ENCODE measurements around the gene EYA2.

DNA sequence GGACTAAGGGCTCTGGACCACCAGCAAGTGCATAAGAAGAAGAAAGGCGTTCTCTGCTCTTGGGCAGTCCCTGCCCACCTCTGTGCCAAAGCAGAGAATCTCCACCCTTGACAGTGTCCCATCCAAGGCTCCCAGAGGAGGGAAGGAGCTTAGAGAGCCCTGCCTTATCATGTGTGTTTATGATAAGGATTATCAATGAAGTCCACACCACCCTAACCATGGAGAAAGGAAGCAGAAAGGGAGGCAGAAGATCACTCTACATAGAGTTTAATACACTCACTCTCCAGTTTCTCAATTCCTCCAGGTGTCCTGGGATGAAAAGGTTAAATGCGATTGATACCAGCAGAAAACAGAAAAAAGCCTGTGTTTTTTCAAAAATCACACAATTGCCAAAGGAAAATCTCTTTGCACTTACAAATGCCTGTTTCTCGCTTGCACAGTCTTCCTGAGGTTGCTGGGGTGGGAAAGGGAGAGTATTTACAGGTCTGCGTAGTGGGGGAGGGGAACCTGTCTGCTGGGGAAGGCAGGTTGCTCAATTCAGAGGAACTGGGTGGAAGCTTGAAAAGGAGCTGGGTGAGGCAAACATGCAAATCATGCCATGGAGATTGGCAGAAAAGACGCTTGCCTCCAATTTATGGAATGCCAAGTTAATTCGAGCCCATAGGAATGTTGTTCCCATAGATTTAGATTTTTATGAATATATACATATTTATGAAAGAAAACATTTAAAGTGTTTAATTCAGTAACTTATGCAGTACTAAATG is 104.0 kb downstream of the EYA2 start:
- TF ChIP-seq POLR2AphosphoS5 (IDR thresholded peaks at IDR 0.05; ENCODE audit: insufficient read depth in 1 of 2, low read depth in 1 of 2) = peak in 1 of 2 donors; percentile 62
- TF ChIP-seq, protein P1, sequence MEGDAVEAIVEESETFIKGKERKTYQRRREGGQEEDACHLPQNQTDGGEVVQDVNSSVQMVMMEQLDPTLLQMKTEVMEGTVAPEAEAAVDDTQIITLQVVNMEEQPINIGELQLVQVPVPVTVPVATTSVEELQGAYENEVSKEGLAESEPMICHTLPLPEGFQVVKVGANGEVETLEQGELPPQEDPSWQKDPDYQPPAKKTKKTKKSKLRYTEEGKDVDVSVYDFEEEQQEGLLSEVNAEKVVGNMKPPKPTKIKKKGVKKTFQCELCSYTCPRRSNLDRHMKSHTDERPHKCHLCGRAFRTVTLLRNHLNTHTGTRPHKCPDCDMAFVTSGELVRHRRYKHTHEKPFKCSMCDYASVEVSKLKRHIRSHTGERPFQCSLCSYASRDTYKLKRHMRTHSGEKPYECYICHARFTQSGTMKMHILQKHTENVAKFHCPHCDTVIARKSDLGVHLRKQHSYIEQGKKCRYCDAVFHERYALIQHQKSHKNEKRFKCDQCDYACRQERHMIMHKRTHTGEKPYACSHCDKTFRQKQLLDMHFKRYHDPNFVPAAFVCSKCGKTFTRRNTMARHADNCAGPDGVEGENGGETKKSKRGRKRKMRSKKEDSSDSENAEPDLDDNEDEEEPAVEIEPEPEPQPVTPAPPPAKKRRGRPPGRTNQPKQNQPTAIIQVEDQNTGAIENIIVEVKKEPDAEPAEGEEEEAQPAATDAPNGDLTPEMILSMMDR (IDR thresholded peaks at IDR 0.05) = no peak
